Stimulated activated CD4-positive, alpha-beta T cell treated with anti-CD3 and anti-CD28 coated beads, Interleukin-2, amount 100 ng/mL, for 4 hours (primary cell): ENCODE results near the gene NT5DC1.

Experiments
- DNase-seq: peaks from one replicate; pipeline ENCODE4 v3.0.0-alpha.2; 2020; ENCODE audit warnings: low read depth

The NT5DC1 gene

GRCh38 chr6:116246089-116246488, 145.4 kb downstream of the NT5DC1 start:
- DNase-seq: no peak

GRCh38 chr6:116247285-116247684, 146.6 kb downstream of the NT5DC1 start:
- no peak for DNase-seq

- DNase-seq: no peak
Measured at GRCh38 chr6:116248577-116248976, 147.9 kb downstream of the NT5DC1 start.

GRCh38 chr6:116251568-116252384, 151.1 kb downstream of the NT5DC1 start:
- DNase-seq: no peak

GRCh38 chr6:116253188-116253504, 152.5 kb downstream of the NT5DC1 start:
- no peak for DNase-seq

- DNase-seq: peak; percentile 86
Measured at GRCh38 chr6:116253505-116254296, 153.0 kb downstream of the NT5DC1 start, which contains the start of gene TSPYL4. TSS of gene TSPYL4 (minus strand) at chr6:116254075. CDS start at chr6:116254008, 67 bp downstream.

GRCh38 chr6:116254297-116255056, 153.8 kb downstream of the NT5DC1 start:
- no peak for DNase-seq

- DNase-seq: no peak
Measured at GRCh38 chr6:116255246-116255800, 154.7 kb downstream of the NT5DC1 start.

GRCh38 chr6:116256694-116257093, 156.0 kb downstream of the NT5DC1 start:
- no peak for DNase-seq

GRCh38 chr6:116258520-116258919, 157.9 kb downstream of the NT5DC1 start:
- DNase-seq: no peak

GRCh38 chr6:116263353-116263752, 162.7 kb downstream of the NT5DC1 start:
- no peak for DNase-seq

GRCh38 chr6:116265041-116265829, 164.6 kb downstream of the NT5DC1 start:
- no peak for DNase-seq

GRCh38 chr6:116266803-116267202, 166.2 kb downstream of the NT5DC1 start:
- no peak for DNase-seq

GRCh38 chr6:116267836-116268588, 167.4 kb downstream of the NT5DC1 start:
- DNase-seq: no peak

GRCh38 chr6:116268589-116269293, 168.1 kb downstream of the NT5DC1 start:
- no peak for DNase-seq

GRCh38 chr6:116271149-116271708, 170.6 kb downstream of the NT5DC1 start:
- no peak for DNase-seq

GRCh38 chr6:116277124-116277523, 176.5 kb downstream of the NT5DC1 start:
- DNase-seq: no peak

- DNase-seq: no peak
Measured at GRCh38 chr6:116278481-116278829, 177.8 kb downstream of the NT5DC1 start.

- DNase-seq: no peak
Measured at GRCh38 chr6:116278854-116279231, 178.2 kb downstream of the NT5DC1 start.
